ENCODE measurements around the gene PEG3. TPM values are rescaled to one million over a fixed set of nuclear protein-coding genes. Genes with fewer than 3 reads are reported as not detected.

The PEG3 gene
- total and polyA plus RNA-seq, 2 donors (not counting 1 experiment from before 2014, with no cell fraction given): 0.01 TPM; not detected in 1

- no peak overlapping the region for H3K4me2 ChIP-seq (replicated peaks; ENCODE audit: low read depth, low read length, poor library complexity, severe bottlenecking)
- peaks cover 18% of the 10 kb centered on the region for H3K27me3 Mint-ChIP-seq
- H3K27ac ChIP-seq (ENCODE audit: low read length in 2 of 2): no peak overlapping the region
- H3K9me3 ChIP-seq (ENCODE audit: control extremely low read depth in 1 of 3, control insufficient read depth in 2 of 3, insufficient read depth in 1 of 3, low read length in 2 of 3): peaks cover 0 to 51% (median 17%) of the 10 kb centered on the region in 3 donors
- peaks cover 0 to 37% (median 6%) of the 10 kb centered on the region in 4 experiments for H3K27me3 ChIP-seq (replicated peaks in 1 of 4; ENCODE audit: control extremely low read depth in 1 of 4, control insufficient read depth in 3 of 4, insufficient read depth in 4 of 4, low read length in 3 of 4)
- no peak overlapping the region for H3K4me3 ChIP-seq (ENCODE audit: control extremely low read depth in 1 of 5, extremely low read depth in 1 of 5, insufficient read depth in 1 of 5, low read depth in 2 of 5, low read length in 4 of 5)
- no peak overlapping the region for H2AFZ ChIP-seq (ENCODE audit: insufficient read depth, low read depth, low read length, poor library complexity, severe bottlenecking)
- no peaks in the 10 kb centered on the region for H3K36me3 ChIP-seq (replicated peaks in 1 of 2; ENCODE audit: control extremely low read depth in 1 of 2, control insufficient read depth in 1 of 2, extremely low read depth in 1 of 2, insufficient read depth in 2 of 2, low read length in 1 of 2)
- ChIA-PET CTCF (no interaction called here), POLR2A (no interaction called here)
- H3K9me3 Mint-ChIP-seq (ENCODE audit: insufficient read depth): peaks cover 21% of the 10 kb centered on the region
- H3K4me3 Mint-ChIP-seq: no peak overlapping the region
- no peaks in the 10 kb centered on the region for H3K4me1 Mint-ChIP-seq
- TF ChIP-seq CTCF (IDR thresholded peaks at IDR 0.05): no peak
- no peak for TF ChIP-seq EZH2 (IDR thresholded peaks at IDR 0.05; ENCODE audit: borderline replicate concordance, insufficient read depth, low read depth, low read length, poor library complexity, severe bottlenecking)
- intact Hi-C loops (cut with micrococcal nuclease): no loop called here
- DNase-seq: no peak
- H3K79me2 ChIP-seq (ENCODE audit: control insufficient read depth, insufficient read depth, low read length): no peaks in the 10 kb centered on the region
- no peak for ATAC-seq (ENCODE audit: low read depth)
- peaks cover 0 to 10% of the 10 kb centered on the region in 2 donors for H3K4me1 ChIP-seq (ENCODE audit: control insufficient read depth in 2 of 2, insufficient read depth in 2 of 2, low read length in 2 of 2)
- H4K20me1 ChIP-seq (ENCODE audit: control insufficient read depth, insufficient read depth, low read length, poor library complexity, severe bottlenecking): no peaks in the 10 kb centered on the region
- H3K9ac ChIP-seq (ENCODE audit: low read length): no peak overlapping the region
- H3K27ac Mint-ChIP-seq: no peak overlapping the region
- 54% methylated on average over 5 of the region's 6 CpGs for WGBS (ENCODE audit: insufficient coverage)
Measured at GRCh38 chr19:56837004-56837403, 3.5 kb downstream of the PEG3 start.

- peaks cover 0 to 51% (median 17%) of the 10 kb centered on the region in 3 donors for H3K9me3 ChIP-seq (ENCODE audit: control extremely low read depth in 1 of 3, control insufficient read depth in 2 of 3, insufficient read depth in 1 of 3, low read length in 2 of 3)
- no peaks in the 10 kb centered on the region for H3K79me2 ChIP-seq (ENCODE audit: control insufficient read depth, insufficient read depth, low read length)
- TF ChIP-seq EZH2 (IDR thresholded peaks at IDR 0.05; ENCODE audit: borderline replicate concordance, insufficient read depth, low read depth, low read length, poor library complexity, severe bottlenecking): no peak
- no peak for TF ChIP-seq CTCF (IDR thresholded peaks at IDR 0.05)
Measured at GRCh38 chr19:56836059-56836458, 4.5 kb downstream of the PEG3 start.

More at GRCh38 chr19:56836059-56836458, 4.5 kb downstream of the PEG3 start:
- Mint-ChIP-seq H3K27me3 (peaks cover 12% of the 10 kb centered on the region), H3K4me1 (no peaks in the 10 kb centered on the region), H3K9me3 (ENCODE audit: insufficient read depth) (peaks cover 21% of the 10 kb centered on the region), H3K27ac (no peak overlapping the region), H3K4me3 (no peak overlapping the region)
- H3K4me2 ChIP-seq (replicated peaks; ENCODE audit: low read depth, low read length, poor library complexity, severe bottlenecking): no peak overlapping the region
- peaks cover 0 to 37% (median 6%) of the 10 kb centered on the region in 4 experiments for H3K27me3 ChIP-seq (replicated peaks in 1 of 4; ENCODE audit: control extremely low read depth in 1 of 4, control insufficient read depth in 3 of 4, insufficient read depth in 4 of 4, low read length in 3 of 4)
- H2AFZ ChIP-seq (ENCODE audit: insufficient read depth, low read depth, low read length, poor library complexity, severe bottlenecking): no peak overlapping the region
- POLR2A ChIA-PET: no interaction called here
- intact Hi-C loops (cut with micrococcal nuclease): no loop called here
- no peak for DNase-seq
- H3K4me3 ChIP-seq (ENCODE audit: control extremely low read depth in 1 of 5, extremely low read depth in 1 of 5, insufficient read depth in 1 of 5, low read depth in 2 of 5, low read length in 4 of 5): no peak overlapping the region
- CTCF ChIA-PET: no interaction called here
- WGBS (ENCODE audit: insufficient coverage): 78% methylated on average over 1 of the region's 9 CpGs
- no peak for ATAC-seq (ENCODE audit: low read depth)
- H3K9ac ChIP-seq (ENCODE audit: low read length): no peak overlapping the region
- H4K20me1 ChIP-seq (ENCODE audit: control insufficient read depth, insufficient read depth, low read length, poor library complexity, severe bottlenecking): no peaks in the 10 kb centered on the region
- H3K4me1 ChIP-seq (ENCODE audit: control insufficient read depth in 2 of 2, insufficient read depth in 2 of 2, low read length in 2 of 2): peaks cover 0 to 10% of the 10 kb centered on the region in 2 donors
- no peaks in the 10 kb centered on the region for H3K36me3 ChIP-seq (replicated peaks in 1 of 2; ENCODE audit: control extremely low read depth in 1 of 2, control insufficient read depth in 1 of 2, extremely low read depth in 1 of 2, insufficient read depth in 2 of 2, low read length in 1 of 2)
- H3K27ac ChIP-seq (ENCODE audit: low read length in 2 of 2): no peak overlapping the region

All from B cell (primary cell).